HG03025 (cell line): ENCODE measurements around the gene GABRA4.
A peak's percentile ranks its signal among the peaks of the same experiment; 100 is the strongest.

Source experiments
- ATAC-seq: cut with Tn5 transposase; IDR thresholded peaks from one replicate; pipeline ENCODE4 v1.9.1; 2021; ENCODE audit warnings: mild to moderate bottlenecking, moderate library complexity; ENCODE audit not compliant: unreplicated experiment, low FRiP score

Gene GABRA4

DNA sequence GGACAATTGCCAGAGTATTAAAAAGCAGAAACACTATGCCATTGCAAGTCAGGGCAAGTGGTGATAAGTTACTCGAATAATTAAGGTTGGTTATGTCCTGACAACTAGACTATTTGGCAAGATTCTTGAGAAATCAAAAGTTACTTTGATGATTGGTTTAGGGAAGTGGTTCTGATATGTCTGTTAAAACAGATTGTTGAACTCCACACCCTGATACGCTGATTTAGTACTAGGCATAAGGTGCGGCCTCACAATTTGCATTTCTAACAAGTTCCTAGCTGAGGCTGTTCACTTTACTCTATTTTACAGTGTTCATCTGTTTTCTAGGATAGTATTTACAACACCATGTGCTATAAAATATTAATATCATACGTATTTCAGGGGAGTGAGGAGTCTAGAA, 12.5 kb downstream of the GABRA4 start:
- ATAC-seq: no peak

DNA sequence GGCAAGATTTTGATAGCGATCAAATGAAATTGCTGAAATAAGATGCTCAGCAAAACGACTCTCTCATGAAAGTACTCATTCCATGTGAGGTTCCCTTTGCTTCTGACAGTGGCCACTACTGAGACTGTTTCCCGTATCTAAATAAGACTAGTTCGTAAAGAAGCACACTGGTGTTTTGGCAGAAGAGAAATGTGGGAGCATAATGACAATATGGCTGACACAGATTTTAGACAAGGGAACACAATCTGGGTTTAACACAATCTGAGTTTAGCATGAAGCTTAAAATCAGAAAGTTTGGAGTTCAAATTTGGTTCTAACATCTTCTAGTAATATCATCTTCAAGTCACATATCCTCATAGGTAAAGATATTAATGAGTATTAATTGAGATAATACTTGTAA, 13.7 kb downstream of the GABRA4 start:
- ATAC-seq: no peak

DNA sequence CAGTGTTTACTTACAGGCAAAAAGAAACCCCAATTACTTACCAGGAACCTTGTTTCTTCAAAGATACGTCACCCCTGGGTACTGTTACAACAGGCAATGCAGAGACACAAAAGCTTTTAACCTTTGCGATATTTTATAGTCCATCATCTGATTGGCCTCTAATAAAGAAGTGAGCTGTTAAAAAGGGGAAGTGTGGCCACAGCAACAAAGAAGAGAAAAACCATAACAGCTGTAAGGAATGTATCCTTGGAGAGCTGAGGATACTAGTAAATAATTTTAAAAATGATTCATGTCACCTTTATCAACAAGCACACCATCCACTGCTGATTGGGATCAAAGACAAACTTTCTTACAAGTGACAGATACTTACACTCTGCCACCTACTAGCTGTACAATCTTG, 14.1 kb downstream of the GABRA4 start:
- no peak for ATAC-seq

DNA sequence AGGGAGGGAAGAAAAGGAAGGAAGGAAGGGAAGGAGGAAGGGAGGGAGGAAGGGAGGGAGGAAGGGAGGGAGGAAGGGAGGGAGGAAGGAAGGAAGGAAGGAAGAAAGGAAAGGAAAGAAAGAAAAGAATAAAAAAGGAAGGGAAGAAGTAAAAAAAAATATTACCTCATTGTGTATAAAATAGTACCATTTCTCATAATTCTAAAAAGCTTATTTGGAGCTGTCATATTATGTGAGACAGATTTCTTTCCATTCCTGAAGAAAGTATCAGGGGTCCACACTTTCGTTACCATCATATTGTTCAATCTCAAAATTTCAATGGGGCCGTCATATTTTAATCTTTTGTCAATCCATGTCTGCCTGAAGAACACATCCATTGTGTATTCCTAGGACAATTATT, 16.1 kb downstream of the GABRA4 start:
- ATAC-seq: no peak

DNA sequence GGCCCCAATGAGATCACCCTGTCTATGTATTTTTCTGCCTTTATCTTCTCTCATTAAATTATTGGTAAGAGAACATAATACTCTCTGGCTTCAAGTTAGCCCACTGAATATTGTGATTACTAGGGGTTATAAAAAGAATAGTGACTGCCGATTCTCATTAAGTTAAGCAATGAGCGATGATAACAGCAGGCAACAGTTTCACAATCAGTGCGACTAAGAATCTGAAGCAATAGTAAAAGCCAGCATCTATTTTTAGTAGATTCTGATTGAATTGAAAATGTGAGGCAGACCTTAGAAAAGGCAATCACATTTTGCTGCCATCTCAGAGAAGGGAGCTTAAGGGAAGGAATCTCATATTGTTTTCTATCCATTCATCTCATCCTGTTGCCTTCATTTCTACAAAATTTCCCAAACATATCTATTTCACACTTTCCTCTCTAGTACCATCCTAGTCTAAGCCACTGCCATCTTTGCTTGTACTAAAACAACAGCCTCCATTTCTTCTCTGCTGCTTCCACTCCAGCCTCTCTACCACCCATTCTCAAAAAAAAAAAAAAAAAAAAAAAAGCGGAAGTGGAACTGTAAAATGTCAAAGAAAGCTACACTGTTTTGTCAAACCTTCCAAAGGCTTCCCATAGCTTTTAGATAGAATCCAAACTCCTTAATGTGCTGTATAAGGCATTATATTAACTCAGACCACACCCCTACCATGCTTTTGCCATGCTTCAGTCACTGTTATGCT, 17.4 kb downstream of the GABRA4 start:
- ATAC-seq: peak; percentile 70

DNA sequence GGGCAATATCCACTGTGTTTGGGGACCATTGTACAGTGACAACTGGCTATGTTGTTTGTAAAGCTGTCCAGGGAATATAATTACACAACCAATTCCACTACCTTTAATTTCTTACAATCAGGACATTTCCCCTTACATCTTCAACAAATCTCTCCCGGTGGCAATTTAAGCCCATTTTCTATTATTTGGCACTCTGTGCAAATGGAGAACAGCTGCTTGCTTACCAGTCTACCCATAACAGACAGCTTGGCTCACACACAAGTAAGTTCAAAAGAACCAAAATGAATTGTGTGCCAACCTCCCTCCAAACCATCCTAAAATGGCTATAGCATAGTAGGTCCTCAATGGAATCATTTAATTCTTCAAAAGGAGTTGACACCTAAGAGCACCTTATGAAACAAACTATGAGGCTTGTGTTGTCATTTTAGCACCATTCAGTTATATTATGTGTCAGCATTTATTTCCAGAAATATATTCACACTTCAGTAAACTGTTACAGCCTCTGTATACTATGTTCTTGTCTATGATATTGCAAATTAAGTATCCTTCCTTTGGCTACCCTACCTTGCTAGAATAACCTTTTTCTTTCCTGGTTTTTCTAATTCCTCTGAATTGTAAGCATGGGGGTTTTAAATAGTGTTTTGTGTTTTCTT, 18.4 kb downstream of the GABRA4 start:
- no peak for ATAC-seq

DNA sequence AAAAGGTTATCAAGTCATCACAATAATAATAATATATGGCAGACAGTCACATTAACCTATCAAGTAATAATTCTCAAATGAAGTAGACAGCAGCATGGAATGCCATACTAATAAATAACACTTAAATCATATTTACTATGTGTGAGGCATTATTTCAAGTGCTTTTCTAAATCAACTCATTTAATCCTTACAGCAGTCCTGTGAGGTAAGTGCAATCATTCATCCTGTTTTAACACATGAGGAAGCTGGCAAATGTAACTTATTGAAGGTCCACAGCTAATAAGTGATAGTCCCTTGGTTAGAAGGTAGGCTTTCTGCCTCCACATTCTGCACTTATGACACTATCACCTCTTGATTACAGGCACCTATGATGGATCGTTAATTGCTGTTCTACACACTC, 24.5 kb downstream of the GABRA4 start:
- ATAC-seq: no peak

DNA sequence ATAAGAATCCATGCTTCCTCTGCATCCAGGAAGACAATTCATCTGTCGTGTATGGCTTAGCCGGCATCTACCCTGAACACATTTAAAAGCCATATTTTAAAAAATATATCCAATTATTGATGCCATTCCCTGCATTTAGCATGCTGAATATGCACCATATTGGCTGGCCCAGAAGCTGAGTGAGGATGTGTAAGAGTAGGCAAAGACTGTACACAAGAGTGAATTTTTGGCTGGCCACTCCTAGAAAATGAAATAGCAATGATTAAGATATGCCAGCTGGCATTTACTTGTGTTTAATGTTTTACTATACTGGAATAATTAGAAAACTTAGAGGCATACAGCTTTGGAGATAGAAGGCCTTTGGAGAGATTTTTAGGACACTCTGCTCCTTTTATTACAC, 25.8 kb downstream of the GABRA4 start:
- no peak for ATAC-seq

DNA sequence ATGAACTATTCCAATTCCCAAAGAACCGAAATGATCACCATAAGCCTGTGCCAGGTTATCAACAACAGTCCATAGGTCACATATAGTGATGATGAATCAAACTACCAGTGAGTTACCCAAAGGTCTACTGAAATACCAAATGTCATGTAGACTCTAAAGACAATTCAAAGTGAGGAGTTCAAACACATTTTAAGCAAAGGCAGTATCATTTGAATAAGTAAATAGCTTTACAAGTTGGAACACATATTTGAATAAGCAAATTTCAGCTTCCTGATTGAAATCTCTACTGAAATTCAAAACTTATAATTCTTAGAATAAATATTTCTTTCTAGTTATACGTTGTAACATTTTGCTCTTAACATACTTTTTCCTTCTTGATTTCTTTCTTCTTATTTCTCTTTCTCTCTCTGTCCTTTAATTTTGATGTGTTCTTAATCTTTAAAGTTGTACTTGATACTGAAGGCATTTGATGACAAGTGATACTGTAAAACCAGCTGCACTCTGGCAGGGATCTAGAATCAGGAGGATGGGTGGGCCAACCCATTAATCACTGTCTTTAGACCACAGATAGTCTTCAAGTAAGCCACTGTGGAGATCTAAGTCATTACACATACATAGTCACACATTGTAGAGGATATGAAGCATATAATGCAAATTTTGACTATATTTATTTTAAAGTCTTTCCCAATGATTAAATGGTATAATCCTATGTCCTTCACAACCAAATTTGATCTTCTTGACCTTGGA, 34.5 kb downstream of the GABRA4 start:
- no peak for ATAC-seq

DNA sequence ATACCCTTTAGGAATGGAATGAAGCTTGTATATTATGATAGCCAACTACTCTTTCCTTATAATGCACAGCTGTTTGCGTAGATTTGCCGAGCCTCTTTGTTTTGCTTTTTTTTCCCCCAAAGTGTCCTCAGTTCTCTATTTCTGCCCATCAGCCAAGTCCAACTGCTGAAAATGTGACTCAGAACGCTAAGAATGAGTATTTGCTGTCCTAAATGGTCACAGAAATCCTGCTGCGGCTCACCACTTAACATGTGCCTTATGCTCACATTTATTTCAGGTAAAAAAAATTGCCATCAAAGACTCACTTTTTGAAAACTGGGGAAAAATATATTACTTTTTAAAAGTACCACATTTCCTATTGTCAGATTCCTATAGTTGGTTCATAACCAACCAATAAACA, 36.9 kb downstream of the GABRA4 start:
- no peak for ATAC-seq

DNA sequence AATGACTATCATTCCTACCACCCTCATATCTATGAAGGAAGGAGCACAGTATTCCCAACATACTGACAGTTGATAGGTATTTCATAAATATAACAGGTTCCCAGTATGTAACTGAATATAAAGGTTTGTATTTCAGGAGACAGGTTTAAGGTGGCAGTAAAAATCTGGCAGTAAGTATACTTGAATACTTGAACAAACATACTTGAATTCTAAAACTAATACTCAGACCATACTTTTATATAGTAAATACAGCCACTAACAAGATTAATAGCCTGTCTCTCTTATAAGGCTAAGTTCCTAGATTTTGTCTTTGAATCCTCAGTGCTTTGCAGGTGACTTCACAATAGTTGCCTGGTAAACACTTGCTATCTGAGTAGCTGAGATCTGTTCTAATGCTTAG, 37.8 kb downstream of the GABRA4 start:
- no peak for ATAC-seq

DNA sequence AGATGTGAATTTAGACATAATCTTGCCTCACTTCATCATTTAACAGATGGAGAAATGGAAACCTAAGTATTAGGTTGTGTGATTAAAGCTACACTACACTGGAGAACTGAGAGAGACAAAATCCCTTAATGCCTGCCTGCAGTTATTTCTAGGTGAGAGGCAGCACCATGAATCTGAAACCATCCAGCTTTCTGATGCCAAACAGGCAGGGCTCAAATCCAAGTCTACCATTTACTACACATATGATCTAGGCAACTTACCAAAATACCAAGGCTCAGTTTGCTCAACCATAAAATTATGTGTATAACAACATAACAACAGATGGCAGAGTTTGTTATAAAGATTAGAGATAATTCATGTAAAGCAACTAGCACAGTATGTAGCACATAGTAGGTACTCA, 38.7 kb downstream of the GABRA4 start:
- ATAC-seq: no peak

DNA sequence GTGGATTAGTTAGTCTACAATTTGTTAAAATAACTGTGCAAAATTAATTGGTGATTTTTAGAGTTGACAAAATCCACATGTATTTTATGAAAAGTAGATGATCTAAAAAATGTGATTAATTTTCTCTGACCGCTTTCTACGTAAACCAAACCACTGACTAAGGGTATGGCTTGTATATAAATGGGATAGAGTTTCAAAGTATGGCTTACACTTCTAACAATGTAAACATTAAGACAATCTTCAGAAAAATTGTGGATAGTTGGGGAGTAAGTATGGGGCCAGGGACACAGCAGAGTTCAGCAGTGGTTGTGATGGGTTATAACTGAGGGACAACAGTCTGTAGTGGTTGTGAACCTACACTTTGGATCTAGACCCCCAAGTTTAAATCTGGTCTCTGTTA, 39.8 kb downstream of the GABRA4 start:
- no peak for ATAC-seq

DNA sequence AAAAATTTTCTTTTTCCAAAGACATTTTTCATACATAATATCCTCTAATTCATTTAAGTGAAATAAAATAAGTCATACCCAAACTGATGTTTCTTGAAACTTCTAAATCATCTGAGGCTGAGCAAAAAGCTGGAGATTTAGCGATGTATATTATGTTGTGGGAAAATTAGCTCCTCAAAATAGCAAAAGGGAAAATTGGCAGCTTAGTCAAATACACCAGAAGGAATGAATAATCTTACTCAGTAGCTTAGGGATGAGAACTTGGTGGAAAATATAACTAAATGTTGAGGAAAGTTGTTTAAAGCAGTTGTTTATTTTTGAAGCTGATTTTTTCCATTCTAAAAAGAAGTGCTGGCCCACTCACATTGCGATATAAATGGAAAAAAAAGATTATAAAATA, 40.9 kb downstream of the GABRA4 start:
- ATAC-seq: no peak

DNA sequence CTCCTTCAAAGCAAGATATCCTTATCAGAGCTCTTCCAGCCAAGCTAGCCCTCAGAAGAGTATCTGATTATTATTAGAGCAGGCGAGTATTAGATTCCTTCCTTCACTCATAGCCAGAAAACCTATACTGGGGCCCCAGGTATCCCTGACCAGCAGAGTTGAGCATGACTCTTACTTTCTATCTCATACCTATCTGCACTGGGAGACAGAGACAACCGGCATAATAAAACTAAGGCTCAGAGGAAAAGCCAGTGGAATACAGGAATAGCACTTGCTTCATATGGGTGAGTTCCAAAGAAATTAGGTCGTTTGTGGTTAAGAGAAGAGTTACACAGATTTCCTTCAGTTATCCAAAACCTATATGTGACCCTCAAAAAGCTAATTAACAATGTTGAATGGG, 42.6 kb downstream of the GABRA4 start:
- ATAC-seq: no peak

DNA sequence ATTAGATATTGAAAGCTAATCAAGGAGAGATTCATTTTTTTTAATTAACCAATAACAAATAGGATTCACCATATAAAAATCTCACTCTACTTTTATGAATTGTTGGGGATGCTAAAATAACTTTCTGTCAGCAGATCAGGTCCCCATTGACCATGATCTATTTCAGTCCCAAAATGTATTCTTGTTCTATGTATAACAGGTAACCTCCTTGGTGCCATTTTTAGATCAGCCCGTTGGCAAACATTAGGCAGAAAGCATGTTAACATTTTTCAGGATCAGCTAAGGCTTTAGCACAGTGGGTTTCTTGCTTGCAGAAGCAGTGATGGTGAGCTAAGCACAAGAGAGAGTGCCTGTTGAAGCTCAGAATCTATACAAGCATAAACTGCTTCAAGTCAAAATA, 43.6 kb downstream of the GABRA4 start:
- ATAC-seq: no peak

DNA sequence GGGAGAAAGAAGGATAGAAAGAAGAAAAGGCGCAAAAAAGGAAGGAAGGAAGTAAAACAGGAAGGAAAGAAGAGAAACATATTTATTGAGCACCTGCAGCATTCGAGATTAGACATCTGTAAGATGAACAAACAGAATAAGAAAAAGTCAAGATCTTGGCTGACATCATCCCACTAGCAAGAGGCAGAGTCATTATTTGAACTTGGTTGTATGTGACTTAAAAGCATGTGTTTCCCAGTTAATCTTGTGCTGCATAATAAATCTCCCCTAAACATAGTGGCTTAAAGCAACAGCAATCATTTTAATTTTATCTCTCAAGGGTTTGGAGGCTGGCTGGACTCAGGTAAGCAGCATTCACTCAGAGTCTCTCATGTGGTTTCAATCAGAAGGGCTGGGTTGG, 45.8 kb downstream of the GABRA4 start:
- ATAC-seq: no peak

DNA sequence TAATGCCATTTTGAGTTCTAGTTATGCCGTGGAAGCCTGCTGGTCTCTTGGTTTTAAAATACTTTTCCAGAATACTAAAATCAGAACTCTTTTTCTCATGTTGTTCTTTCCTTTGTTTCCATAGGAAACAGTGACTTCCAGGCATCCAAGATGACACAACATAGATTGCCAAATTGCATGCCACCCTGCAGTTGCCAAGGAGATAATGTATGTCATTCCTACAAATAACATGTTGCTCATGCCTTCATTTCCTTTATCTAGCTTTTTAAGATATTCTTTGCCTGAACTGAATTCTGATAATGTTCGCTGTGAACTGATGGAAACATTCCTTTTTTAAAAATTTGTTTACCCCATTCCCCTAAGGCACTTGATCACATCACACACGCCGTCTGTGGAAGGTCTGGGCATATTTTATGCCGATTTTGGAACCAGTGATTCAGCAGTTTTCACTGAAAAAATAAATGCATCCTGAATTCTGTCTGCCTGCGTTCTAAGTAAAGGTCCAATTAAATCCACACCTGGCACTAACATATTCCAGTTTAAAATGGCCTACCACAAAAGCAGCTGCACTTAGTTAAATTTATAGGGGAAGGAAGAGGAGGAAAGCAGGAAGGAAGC, 46.4 kb downstream of the GABRA4 start:
- ATAC-seq: no peak

DNA sequence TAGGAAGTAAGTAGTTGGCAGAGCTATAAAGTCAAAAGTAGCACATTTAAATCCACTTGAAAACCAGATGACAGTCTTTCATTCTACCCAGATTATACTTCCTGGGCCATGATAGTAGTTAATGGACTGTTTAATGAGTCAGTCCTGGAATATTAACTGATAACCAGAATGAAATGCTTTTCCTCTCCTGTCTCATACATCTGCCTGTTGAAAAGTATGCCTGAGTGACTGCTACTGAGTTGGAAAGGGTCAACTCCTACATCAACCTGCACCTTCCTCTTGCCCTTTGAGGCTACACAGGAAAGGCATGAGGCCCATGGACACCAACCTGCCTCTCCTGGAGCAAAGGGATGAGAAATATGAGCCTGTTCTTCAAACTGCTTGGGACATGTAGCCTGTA, 48.3 kb downstream of the GABRA4 start:
- no peak for ATAC-seq

DNA sequence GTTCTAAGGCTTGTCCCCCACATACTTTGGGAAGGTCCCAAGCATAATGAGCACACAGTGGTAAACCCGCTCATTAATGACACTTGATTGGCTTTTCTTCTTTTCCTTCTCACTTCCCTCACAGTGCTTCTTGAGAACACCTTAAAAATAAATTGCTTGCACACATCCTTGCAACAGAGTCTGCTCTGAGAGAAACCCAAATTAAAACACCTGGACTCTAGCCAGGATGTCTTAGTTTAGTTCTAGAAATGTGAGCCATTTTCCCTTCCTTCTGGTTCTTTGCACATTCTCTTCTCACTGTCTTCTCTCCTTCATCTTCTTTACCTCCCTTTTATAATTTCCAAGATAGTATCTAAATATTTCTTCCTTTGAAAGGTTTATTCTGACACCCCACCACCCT, 49.0 kb downstream of the GABRA4 start:
- ATAC-seq: no peak

DNA sequence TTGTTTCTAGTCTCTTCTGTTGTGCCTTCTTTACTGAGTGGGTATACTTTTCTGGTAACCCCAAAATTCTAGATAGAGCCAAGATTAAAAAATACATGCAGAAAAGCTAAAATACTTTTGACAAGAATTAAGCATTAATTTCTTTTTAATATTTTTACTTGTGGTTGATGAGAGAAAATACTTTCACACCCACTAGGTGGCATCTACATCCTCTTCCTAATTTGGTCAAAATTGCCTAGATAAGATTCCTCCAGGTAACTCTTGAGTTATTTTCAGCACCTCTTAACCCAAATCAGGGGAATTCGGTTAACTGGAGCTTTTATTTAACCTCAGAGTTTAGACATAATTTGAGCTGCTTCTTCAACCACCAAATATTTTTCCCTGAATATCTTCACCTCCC, 55.9 kb downstream of the GABRA4 start:
- ATAC-seq: no peak
